MM.1S (cell line): ENCODE measurements around the gene SIRT2.

ENCODE experiments used
- DNase-seq: peaks from one replicate; pipeline ENCODE4 v3.0.0-alpha.2; 2015
- H2AFZ ChIP-seq: fragments of 300-600 bp; sonication (generic); 2 replicates; pipeline ENCODE4 v1.6.0; 2016; ENCODE audit warnings: antibody characterized with exemption, low read length
- H3F3A ChIP-seq: fragments of 300-600 bp; sonication (generic); 2 replicates; pipeline ENCODE4 v1.6.1; 2016; ENCODE audit warnings: mild to moderate bottlenecking, antibody characterized with exemption, low read length, moderate library complexity, mixed read lengths; ENCODE audit not compliant: insufficient read depth
- H3K27ac ChIP-seq: fragments of 300-600 bp; sonication (generic); 2 replicates; pipeline ENCODE4 v1.5.1; 2016; ENCODE audit warnings: mild to moderate bottlenecking, low read length
- H3K27me3 ChIP-seq: fragments of 300-600 bp; sonication (generic); replicated peaks from 2 replicates; pipeline ENCODE4 v1.6.0; 2016; ENCODE audit warnings: low read length; ENCODE audit not compliant: insufficient read depth
- H3K36me3 ChIP-seq: fragments of 300-600 bp; sonication (generic); replicated peaks from 2 replicates; pipeline ENCODE4 v1.6.1; 2016; ENCODE audit warnings: mild to moderate bottlenecking, low read length, mixed read lengths; ENCODE audit not compliant: insufficient read depth
- H3K4me1 ChIP-seq: fragments of 300-600 bp; sonication (generic); 2 replicates; pipeline ENCODE4 v1.6.1; 2016; ENCODE audit warnings: low read length, mixed read lengths
- H3K4me2 ChIP-seq: fragments of 300-600 bp; sonication (generic); 2 replicates; pipeline ENCODE4 v1.6.0; 2016; ENCODE audit warnings: low read depth, low read length
- H3K4me3 ChIP-seq: fragments of 300-600 bp; sonication (generic); 2 replicates; pipeline ENCODE4 v1.5.1; 2016; ENCODE audit warnings: low read length, mixed read lengths
- H3K79me2 ChIP-seq: fragments of 300-600 bp; sonication (generic); 2 replicates; pipeline ENCODE4 v1.6.1; 2016; ENCODE audit warnings: mixed run types, low read length, mixed read lengths
- H3K9ac ChIP-seq: fragments of 300-600 bp; sonication (generic); 2 replicates; pipeline ENCODE4 v1.6.1; 2016; ENCODE audit warnings: low read length, mixed read lengths
- H3K9me2 ChIP-seq: fragments of 300-600 bp; sonication (generic); replicated peaks from 2 replicates; pipeline ENCODE4 v1.6.1; 2016; ENCODE audit warnings: mild to moderate bottlenecking, low read length, mixed read lengths; ENCODE audit not compliant: insufficient read depth
- H3K9me3 ChIP-seq: fragments of 300-600 bp; sonication (generic); replicated peaks from 2 replicates; pipeline ENCODE4 v1.6.1; 2016; ENCODE audit warnings: mild to moderate bottlenecking, low read length, mixed read lengths; ENCODE audit not compliant: insufficient read depth
- H4K20me1 ChIP-seq: fragments of 300-600 bp; sonication (generic); 2 replicates; pipeline ENCODE4 v1.6.1; 2016; ENCODE audit warnings: mild to moderate bottlenecking, low read length, moderate library complexity, mixed read lengths; ENCODE audit not compliant: insufficient read depth
- CTCF ChIP-seq: fragments of 300-600 bp; sonication (generic); IDR thresholded peaks from 2 replicates; pipeline ENCODE4 v1.5.1; 2016; ENCODE audit warnings: antibody characterized with exemption, low read length, mixed read lengths
- EZH2 ChIP-seq: fragments of 300-600 bp; sonication (generic); optimal IDR thresholded peaks from 2 replicates; pipeline ENCODE3; 2017; ENCODE audit warnings: low read depth, mild to moderate bottlenecking, antibody characterized with exemption, low read length, mixed read lengths
- EZH2phosphoT487 ChIP-seq: fragments of 300-600 bp; sonication (generic); IDR thresholded peaks from 2 replicates; pipeline ENCODE4 v1.6.1; 2018; ENCODE audit warnings: antibody characterized with exemption, low read length

SIRT2 gene

DNA sequence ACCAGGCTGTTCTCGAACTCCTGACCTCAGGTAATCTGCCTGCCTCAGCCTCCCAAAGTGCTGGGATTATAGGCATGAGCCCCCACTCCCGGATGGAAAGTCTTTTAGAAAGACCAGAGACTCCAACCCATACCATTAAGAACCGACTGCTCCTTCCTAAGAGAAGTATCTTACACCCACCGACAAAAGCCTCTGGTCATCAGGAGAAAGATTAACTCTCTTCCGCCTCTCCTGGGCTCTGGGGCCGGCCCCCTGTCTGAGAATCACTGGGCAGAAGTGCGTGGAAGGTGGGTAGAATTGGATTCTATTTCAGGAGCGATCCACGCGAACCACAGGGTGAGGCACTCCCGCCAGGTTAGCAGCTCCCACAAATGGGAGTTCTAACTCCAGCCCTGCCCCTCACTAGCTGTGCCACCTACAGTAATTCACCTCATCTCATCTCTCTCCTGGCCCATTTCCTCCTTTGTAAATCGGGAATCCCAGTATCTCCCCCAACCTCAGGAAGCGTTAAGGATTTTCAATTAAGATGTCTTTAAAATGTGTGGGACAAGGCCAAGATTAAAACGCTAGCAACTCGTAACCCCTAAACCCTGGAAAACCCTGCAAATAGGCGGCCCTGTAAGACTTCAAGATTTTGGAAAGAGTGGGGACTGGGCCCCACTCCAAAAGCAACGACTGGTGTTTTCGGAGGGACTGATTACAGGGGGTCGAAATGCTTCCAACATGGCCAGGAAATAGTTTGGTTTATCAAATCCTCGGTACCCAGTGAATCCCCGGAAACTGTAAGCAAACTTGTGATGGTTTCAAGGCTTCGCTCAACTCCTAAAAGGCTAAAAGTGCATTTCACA lies 50.9 kb downstream of the SIRT2 start:
- H3K9me3 ChIP-seq = no peaks in the 10 kb centered on the region
- peaks cover 74% of the 10 kb centered on the region for H3K79me2 ChIP-seq
- H3K4me1 ChIP-seq = peaks cover 11% of the 10 kb centered on the region
- H3F3A ChIP-seq = peaks cover 23% of the 10 kb centered on the region
- peak overlapping the region; percentile 98 for H3K9ac ChIP-seq
- peak overlapping the region; percentile 93 for H3K27ac ChIP-seq
- no peak for DNase-seq
- H4K20me1 ChIP-seq = peaks cover 14% of the 10 kb centered on the region
- no peak overlapping the region for H2AFZ ChIP-seq
- H3K36me3 ChIP-seq = peaks cover 25% of the 10 kb centered on the region
- no peak for TF ChIP-seq EZH2
- TF ChIP-seq CTCF = no peak
- TF ChIP-seq EZH2phosphoT487 = no peak
- peak overlapping the region; percentile 97 for H3K4me2 ChIP-seq
- H3K4me3 ChIP-seq = peak overlapping the region; percentile 75
- H3K9me2 ChIP-seq = no peaks in the 10 kb centered on the region
- no peaks in the 10 kb centered on the region for H3K27me3 ChIP-seq

DNA sequence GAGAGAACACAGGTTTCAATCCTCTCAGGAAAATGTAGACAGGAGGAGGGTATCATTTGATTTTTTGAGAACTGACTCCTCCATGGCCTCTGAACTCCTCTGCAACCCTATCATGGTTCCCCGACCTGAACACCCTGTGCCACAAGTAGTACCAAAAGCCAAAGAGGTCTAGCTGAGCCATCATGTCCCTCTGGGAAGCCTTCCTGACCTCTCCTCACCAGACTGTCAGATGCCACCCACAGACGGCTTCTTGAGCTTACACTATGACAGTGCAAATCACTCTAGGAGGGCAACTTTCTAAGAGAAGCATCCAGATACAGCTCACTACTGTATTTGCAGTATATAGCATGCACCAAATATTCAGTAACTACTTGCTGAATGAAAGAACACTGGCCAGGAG lies 53.3 kb downstream of the SIRT2 start:
- no peaks in the 10 kb centered on the region for H3K9me3 ChIP-seq
- H4K20me1 ChIP-seq = peaks cover 16% of the 10 kb centered on the region
- peaks cover 48% of the 10 kb centered on the region for H3K36me3 ChIP-seq
- H3K4me1 ChIP-seq = peaks cover 7% of the 10 kb centered on the region
- no peak overlapping the region for H3K4me2 ChIP-seq
- H3F3A ChIP-seq = peaks cover 26% of the 10 kb centered on the region
- no peaks in the 10 kb centered on the region for H3K9me2 ChIP-seq
- no peak overlapping the region for H3K4me3 ChIP-seq
- no peak overlapping the region for H3K27ac ChIP-seq
- no peak for TF ChIP-seq CTCF
- TF ChIP-seq EZH2 = no peak
- TF ChIP-seq EZH2phosphoT487 = no peak
- H3K9ac ChIP-seq = no peak overlapping the region
- H3K79me2 ChIP-seq = peaks cover 84% of the 10 kb centered on the region
- no peak for DNase-seq
- H2AFZ ChIP-seq = no peak overlapping the region
- no peaks in the 10 kb centered on the region for H3K27me3 ChIP-seq

- DNase-seq = no peak
- Histone ChIP-seq H3K9me2 (no peaks in the 10 kb centered on the region), H3K79me2 (peaks cover 86% of the 10 kb centered on the region), H3K4me2 (no peak overlapping the region), H3K4me3 (no peak overlapping the region), H4K20me1 (peaks cover 16% of the 10 kb centered on the region), H2AFZ (no peak overlapping the region), H3K36me3 (peaks cover 54% of the 10 kb centered on the region), H3K27ac (no peak overlapping the region), H3K9me3 (no peaks in the 10 kb centered on the region), H3K27me3 (no peaks in the 10 kb centered on the region), H3K4me1 (0 out of 2 replicates have a peak, but pooled peaks cover 5% of the 10 kb centered on the region), H3K9ac (no peak overlapping the region), H3F3A (peaks cover 21% of the 10 kb centered on the region)
- no peak for TF ChIP-seq EZH2
- no peak for TF ChIP-seq CTCF
- no peak for TF ChIP-seq EZH2phosphoT487
Observed at GRCh38 chr19:38845374-38846024, 53.9 kb downstream of the SIRT2 start.
